ENCODE results near the gene FAM53B.

The FAM53B gene

GRCh38 chr10:124576526-124577420 lies 167.4 kb downstream of the FAM53B start (continued):
- TF ChIP-seq, protein P1, sequence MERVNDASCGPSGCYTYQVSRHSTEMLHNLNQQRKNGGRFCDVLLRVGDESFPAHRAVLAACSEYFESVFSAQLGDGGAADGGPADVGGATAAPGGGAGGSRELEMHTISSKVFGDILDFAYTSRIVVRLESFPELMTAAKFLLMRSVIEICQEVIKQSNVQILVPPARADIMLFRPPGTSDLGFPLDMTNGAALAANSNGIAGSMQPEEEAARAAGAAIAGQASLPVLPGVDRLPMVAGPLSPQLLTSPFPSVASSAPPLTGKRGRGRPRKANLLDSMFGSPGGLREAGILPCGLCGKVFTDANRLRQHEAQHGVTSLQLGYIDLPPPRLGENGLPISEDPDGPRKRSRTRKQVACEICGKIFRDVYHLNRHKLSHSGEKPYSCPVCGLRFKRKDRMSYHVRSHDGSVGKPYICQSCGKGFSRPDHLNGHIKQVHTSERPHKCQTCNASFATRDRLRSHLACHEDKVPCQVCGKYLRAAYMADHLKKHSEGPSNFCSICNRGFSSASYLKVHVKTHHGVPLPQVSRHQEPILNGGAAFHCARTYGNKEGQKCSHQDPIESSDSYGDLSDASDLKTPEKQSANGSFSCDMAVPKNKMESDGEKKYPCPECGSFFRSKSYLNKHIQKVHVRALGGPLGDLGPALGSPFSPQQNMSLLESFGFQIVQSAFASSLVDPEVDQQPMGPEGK (CRISPR knock-in tag; IDR thresholded peaks at IDR 0.05; ENCODE audit: borderline replicate concordance), result no peak
- TF ChIP-seq SNAI2 (CRISPR knock-in tag; IDR thresholded peaks at IDR 0.05), result no peak
- TF ChIP-seq ZFP30 (CRISPR knock-in tag; IDR thresholded peaks at IDR 0.05), result no peak

DNA sequence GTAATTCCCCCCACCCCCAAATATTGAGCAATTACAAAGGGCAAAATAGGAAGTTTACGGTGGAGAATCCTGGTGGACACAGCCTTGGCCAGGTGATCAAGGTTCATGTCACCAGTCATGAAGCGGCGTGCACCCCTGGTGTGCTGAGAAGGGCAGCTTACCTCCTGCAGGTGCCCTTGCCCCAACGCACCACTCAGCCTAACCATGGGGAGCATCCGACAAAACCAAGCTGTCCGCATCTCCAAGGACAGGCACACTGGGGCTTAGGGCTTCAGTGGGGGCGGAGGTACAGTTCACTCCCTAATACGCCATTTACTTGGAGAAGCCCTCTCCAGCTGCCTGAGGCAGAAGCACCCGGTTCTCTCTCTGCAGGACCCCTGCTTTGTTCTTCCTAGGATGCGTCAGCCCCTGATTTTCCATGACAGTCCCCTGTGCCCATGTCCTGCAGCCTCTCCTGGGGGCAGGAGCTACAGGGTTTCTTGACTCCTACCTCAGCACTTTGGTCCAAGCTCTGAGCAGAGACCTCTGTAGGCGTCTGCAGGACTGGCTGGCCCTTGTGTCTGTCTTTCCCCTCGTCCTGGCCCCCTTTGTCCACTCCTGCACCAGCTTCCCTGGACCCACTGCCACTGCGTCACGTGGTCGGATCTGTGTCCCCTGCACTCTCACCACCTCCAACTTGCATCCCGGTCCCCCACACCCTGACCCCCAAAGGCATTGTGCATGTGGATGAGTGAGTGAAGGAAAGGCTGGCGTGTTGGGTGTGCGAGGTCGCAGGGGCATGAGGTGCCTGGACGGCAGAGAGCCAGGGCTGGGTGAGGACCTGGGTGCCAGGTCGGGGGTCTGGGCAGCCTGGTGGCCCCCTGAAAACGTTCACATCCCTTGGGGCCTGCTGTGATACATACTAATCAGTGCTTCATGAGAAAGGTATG lies 168.8 kb downstream of the FAM53B start:
- no peak for TF ChIP-seq ZC3H10 (CRISPR knock-in tag; IDR thresholded peaks at IDR 0.05)
- no peak for TF ChIP-seq TCF4 (CRISPR knock-in tag; IDR thresholded peaks at IDR 0.05; ENCODE audit: borderline replicate concordance)
- no peak for TF ChIP-seq ESRRG (CRISPR knock-in tag; IDR thresholded peaks at IDR 0.05)
- TF ChIP-seq TSHZ2 (CRISPR knock-in tag; IDR thresholded peaks at IDR 0.05), result no peak
- TF ChIP-seq SNAI2 (CRISPR knock-in tag; IDR thresholded peaks at IDR 0.05), result no peak
- TF ChIP-seq, protein P2, sequence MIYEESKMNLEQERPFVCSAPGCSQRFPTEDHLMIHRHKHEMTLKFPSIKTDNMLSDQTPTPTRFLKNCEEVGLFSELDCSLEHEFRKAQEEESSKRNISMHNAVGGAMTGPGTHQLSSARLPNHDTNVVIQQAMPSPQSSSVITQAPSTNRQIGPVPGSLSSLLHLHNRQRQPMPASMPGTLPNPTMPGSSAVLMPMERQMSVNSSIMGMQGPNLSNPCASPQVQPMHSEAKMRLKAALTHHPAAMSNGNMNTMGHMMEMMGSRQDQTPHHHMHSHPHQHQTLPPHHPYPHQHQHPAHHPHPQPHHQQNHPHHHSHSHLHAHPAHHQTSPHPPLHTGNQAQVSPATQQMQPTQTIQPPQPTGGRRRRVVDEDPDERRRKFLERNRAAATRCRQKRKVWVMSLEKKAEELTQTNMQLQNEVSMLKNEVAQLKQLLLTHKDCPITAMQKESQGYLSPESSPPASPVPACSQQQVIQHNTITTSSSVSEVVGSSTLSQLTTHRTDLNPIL (CRISPR knock-in tag; IDR thresholded peaks at IDR 0.05; ENCODE audit: low read depth), result no peak
- TF ChIP-seq CSDC2 (CRISPR knock-in tag; IDR thresholded peaks at IDR 0.05), result no peak
- TF ChIP-seq BACH2 (CRISPR knock-in tag; IDR thresholded peaks at IDR 0.05; ENCODE audit: borderline replicate concordance), result no peak
- no peak for TF ChIP-seq ZNF8 (CRISPR knock-in tag; IDR thresholded peaks at IDR 0.05)
- TF ChIP-seq OSR1 (CRISPR knock-in tag; IDR thresholded peaks at IDR 0.05), result no peak
- TF ChIP-seq GLIS3 (CRISPR knock-in tag; IDR thresholded peaks at IDR 0.05), result no peak
- TF ChIP-seq ISL1 (CRISPR knock-in tag; IDR thresholded peaks at IDR 0.05), result no peak
- TF ChIP-seq, protein P1 (CRISPR knock-in tag; IDR thresholded peaks at IDR 0.05; ENCODE audit: borderline replicate concordance), result no peak
- TF ChIP-seq RARB (CRISPR knock-in tag; IDR thresholded peaks at IDR 0.05), result no peak
- TF ChIP-seq TOX (CRISPR knock-in tag; IDR thresholded peaks at IDR 0.05; ENCODE audit: borderline replicate concordance), result no peak
- TF ChIP-seq ZFP30 (CRISPR knock-in tag; IDR thresholded peaks at IDR 0.05), result no peak
- TF ChIP-seq, protein P3, sequence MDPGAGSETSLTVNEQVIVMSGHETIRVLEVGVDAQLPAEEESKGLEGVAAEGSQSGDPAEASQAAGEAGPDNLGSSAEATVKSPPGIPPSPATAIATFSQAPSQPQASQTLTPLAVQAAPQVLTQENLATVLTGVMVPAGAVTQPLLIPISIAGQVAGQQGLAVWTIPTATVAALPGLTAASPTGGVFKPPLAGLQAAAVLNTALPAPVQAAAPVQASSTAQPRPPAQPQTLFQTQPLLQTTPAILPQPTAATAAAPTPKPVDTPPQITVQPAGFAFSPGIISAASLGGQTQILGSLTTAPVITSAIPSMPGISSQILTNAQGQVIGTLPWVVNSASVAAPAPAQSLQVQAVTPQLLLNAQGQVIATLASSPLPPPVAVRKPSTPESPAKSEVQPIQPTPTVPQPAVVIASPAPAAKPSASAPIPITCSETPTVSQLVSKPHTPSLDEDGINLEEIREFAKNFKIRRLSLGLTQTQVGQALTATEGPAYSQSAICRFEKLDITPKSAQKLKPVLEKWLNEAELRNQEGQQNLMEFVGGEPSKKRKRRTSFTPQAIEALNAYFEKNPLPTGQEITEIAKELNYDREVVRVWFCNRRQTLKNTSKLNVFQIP (CRISPR knock-in tag; IDR thresholded peaks at IDR 0.05; ENCODE audit: borderline replicate concordance, low read depth), result no peak
- TF ChIP-seq ARNTL (CRISPR knock-in tag; IDR thresholded peaks at IDR 0.05; ENCODE audit: borderline replicate concordance, low read depth), result no peak
- ATAC-seq, result no peak

Data from SK-N-SH treated with all-trans-retinoic acid at 6 μM for 48 hours (cell line).